Measurements from ENCODE around the gene RRAS2.

Gene RRAS2

GRCh38 chr11:14371249-14371648 lies 12.3 kb upstream of the RRAS2 start:
- no peak for TF ChIP-seq CTCF (IDR thresholded peaks at IDR 0.05; ENCODE audit: insufficient read depth, low read depth, low read length, missing control alignments)
- DNase-seq (ENCODE audit: low read depth), result no peak
- H3K4me3 ChIP-seq (ENCODE audit: low read length), result no peak overlapping the region

DNA sequence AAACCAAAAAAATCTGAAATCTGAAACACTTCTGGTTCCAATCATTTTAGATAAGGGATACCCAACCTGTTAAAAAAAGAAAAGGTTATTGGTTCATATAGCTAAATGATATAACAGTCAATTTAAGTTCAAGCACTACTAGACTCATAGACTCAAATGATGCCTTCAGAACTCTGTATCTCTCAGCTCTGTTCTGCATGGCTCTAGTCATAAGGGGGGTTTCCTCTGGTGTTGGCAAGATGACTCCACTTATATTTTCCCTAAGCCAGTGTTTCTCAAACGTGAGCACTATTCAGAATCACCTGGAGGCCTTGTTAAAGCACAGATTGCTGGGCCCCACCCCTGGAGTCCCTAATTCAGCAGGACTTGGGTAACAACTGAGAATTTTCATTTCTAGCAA lies 11.5 kb upstream of the RRAS2 start:
- DNase-seq (ENCODE audit: low read depth), result no peak
- no peak overlapping the region for H3K4me3 ChIP-seq (ENCODE audit: low read length)
- no peak for TF ChIP-seq CTCF (IDR thresholded peaks at IDR 0.05; ENCODE audit: insufficient read depth, low read depth, low read length, missing control alignments)

DNA sequence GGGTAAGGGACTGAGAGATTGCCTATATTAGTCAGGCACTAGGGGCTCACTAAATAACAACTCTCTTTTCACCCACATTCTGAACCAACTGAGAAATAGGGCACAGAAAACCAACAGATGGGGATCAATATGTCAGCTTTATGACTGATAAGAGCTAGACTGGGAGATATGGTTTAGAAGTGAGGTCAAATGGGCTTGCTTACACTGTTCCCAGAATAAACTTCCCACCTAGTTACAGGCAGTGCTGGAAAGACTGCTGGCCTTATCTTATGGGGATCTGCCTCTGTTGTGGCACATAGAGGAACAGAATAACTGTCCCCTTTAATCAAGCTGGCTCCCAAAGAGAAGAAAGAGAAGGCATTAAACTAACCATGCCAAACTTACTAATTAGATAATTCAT lies 10.6 kb upstream of the RRAS2 start:
- TF ChIP-seq CTCF (IDR thresholded peaks at IDR 0.05; ENCODE audit: insufficient read depth, low read depth, low read length, missing control alignments), result no peak

GRCh38 chr11:14366936-14367335 lies 8.0 kb upstream of the RRAS2 start:
- no peak for DNase-seq (ENCODE audit: low read depth)
- H3K4me3 ChIP-seq (ENCODE audit: low read length), result no peak overlapping the region
- TF ChIP-seq CTCF (IDR thresholded peaks at IDR 0.05; ENCODE audit: insufficient read depth, low read depth, low read length, missing control alignments), result no peak

More for the DNA sequence above, 10.6 kb upstream of the RRAS2 start:
- no peak for DNase-seq (ENCODE audit: low read depth)
- H3K4me3 ChIP-seq (ENCODE audit: low read length), result no peak overlapping the region

- H3K4me3 ChIP-seq (ENCODE audit: low read length), result no peak overlapping the region
- no peak for DNase-seq (ENCODE audit: low read depth)
- no peak for TF ChIP-seq CTCF (IDR thresholded peaks at IDR 0.05; ENCODE audit: insufficient read depth, low read depth, low read length, missing control alignments)
These were observed 5.3 kb upstream of the RRAS2 start for GRCh38 chr11:14364322-14364721.

DNA sequence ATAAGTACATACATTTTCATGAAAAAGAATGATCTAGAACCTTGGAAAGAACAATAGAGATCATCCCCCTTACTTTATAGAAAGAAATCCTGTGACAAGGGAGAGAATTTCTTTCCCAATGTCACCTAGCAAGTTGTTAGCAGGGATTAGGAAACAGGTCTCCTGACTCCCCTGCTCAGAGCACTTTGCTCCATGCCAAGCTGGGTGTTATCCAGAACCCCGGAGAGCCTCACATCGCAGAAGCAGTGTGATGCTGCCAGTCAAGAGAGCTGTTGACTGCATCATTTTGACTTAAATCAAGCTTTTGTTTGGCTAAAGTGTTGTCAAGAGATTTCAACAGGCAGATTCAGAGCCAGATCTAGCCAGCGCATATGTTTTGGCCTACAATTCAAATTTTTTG lies 3.6 kb upstream of the RRAS2 start:
- TF ChIP-seq CTCF (IDR thresholded peaks at IDR 0.05; ENCODE audit: insufficient read depth, low read depth, low read length, missing control alignments), result no peak
- DNase-seq (ENCODE audit: low read depth), result no peak
- H3K4me3 ChIP-seq (ENCODE audit: low read length), result no peak overlapping the region

GRCh38 chr11:14361951-14362350 lies 3.0 kb upstream of the RRAS2 start:
- no peak for DNase-seq (ENCODE audit: low read depth)
- TF ChIP-seq CTCF (IDR thresholded peaks at IDR 0.05; ENCODE audit: insufficient read depth, low read depth, low read length, missing control alignments), result no peak
- no peak overlapping the region for H3K4me3 ChIP-seq (ENCODE audit: low read length)
